Cerebellar nuclear complex (tissue), 1 donor: ENCODE measurements around the gene SPNS1.
"Not testable (repeated sequence)": the region's sequence is repeated elsewhere in the genome, so short reads cannot be mapped to it uniquely, and the experiment has no call there.

ENCODE experiments used
- DNase-seq, 2 experiments: peaks; one replicate each; lab custom pipeline; 2025; lab: John Stamatoyannopoulos, UW

The SPNS1 gene, protein sequence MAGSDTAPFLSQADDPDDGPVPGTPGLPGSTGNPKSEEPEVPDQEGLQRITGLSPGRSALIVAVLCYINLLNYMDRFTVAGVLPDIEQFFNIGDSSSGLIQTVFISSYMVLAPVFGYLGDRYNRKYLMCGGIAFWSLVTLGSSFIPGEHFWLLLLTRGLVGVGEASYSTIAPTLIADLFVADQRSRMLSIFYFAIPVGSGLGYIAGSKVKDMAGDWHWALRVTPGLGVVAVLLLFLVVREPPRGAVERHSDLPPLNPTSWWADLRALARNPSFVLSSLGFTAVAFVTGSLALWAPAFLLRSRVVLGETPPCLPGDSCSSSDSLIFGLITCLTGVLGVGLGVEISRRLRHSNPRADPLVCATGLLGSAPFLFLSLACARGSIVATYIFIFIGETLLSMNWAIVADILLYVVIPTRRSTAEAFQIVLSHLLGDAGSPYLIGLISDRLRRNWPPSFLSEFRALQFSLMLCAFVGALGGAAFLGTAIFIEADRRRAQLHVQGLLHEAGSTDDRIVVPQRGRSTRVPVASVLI

GRCh38 chr16:28974437-28975157 lies at the start of gene SPNS1:
Gene SPNS1, plus strand, starts transcription at chr16:28974778. Its CDS starts 374 bp downstream, at chr16:28975152.
- peak in 1 of 2 experiments; percentile 86 for DNase-seq

DNA sequence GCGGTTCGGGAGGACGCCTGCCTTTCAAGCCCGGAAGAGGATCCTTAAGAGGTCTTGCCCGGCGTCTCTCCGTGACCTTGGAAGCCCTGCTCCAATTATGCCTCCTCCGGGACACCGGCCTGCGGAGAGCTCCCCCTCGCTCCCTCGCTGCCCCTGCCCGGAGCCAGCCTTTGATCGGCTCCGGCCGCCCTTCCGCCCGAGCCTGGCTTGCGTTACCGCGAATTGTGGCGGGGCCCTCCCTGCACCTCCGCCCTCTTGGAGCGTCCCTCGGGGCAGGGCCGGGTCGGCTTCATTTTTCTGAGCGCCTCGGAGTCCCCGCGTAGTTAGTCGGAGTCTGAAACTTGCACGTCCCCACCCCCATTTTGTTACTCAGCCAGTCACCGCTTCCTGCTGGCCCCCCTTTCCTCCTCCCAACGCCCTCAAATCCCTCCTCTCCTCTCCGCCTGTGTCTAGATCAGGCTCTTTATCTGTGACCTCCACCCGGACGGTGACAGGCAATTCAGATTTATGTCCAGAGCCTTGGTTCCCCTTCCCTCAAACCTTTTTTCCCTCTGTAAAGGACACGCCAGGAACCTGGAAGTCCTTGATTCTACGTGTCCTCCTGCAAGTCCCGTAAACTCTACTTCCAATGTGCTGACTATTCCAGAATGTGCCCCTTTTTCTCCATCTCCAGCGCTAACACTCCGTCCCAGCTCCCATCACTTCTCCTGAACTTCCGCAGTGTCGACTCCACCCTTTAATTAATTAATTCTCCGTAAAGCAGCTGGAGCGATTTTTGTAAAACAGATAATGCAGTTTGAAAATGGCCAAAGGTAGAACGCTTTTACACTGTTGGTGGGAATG lies 49.0 kb upstream of the SPNS1 start:
- DNase-seq: no peak

GRCh38 chr16:28926284-28926683 lies 48.3 kb upstream of the SPNS1 start:
- not testable (repeated sequence) for DNase-seq

DNA sequence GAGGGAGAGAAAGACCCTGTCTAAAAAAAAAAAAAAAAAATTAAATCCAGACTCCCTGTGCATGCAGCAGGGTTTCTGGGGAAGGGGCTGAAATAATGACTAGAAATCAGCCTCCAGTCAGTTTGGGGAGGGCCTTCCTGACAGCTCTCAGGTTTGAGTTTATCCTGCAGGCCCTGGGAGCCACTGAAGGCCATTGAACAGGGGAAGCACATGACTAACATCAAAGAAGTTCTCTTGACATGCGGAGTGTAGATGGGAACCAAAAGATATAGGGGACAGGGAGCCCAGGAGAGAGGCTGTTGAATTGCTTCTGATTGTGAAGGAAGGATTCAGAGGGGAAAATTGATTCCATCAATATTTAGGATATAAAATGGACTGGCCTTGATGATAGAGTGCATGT lies 46.8 kb upstream of the SPNS1 start:
- DNase-seq: no peak

DNA sequence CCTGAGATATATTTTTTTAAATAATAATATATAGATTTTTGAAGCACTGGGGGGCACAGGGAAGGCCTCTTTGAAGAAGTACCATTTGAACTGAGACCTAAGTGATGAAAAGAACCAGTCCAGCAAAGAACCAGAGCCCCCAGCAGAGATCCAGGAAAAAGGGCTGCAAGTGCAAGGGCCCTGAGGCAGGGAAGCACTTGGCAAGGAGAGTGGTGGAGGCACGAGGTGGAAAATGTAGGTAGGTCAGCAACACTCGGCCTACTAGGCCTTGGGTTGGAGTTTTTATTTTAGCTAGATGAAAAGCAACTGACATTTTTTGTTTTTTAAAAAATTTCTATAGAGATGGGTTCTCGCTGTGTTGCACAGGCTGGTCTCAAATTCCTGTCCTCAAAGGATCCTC lies 44.4 kb upstream of the SPNS1 start:
- DNase-seq: no peak

DNA sequence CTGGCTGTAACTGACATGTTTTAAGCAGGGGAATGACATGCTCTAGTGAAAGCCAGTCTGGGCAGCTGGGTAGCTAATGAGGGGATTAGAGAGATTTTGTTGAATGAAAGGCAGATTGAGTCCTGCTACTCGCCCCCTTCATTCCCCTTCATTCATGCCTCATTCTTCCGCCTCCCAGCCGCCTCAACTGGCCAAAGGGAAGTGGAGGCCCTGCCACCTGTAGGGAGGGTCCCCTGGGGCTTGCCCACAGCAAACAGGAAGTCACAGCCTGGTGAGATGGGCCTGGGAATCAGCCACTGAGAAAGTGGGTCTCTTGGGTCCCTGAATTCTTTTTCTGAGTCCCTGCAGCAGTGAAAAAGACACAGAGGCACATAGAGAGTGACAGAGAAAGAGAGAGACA lies 43.9 kb upstream of the SPNS1 start:
- no peak for DNase-seq

DNA sequence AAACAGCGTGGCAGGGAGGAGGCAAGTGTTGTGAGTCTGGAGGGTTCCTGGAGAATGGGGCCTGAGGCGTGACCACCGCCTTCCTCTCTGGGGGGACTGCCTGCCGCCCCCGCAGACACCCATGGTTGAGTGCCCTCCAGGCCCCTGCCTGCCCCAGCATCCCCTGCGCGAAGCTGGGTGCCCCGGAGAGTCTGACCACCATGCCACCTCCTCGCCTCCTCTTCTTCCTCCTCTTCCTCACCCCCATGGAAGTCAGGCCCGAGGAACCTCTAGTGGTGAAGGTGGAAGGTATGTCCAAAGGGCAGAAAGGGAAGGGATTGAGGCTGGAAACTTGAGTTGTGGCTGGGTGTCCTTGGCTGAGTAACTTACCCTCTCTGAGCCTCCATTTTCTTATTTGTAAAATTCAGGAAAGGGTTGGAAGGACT lies 42.8 kb upstream of the SPNS1 start, which contains the start of gene CD19:
TSS of gene CD19 (plus strand) at position 171 of the 425 bp plus-strand sequence. CDS start at position 201, 30 bp downstream.
- DNase-seq: no peak

- DNase-seq: no peak
These were observed 42.0 kb upstream of the SPNS1 start for GRCh38 chr16:28932339-28933141.

DNA sequence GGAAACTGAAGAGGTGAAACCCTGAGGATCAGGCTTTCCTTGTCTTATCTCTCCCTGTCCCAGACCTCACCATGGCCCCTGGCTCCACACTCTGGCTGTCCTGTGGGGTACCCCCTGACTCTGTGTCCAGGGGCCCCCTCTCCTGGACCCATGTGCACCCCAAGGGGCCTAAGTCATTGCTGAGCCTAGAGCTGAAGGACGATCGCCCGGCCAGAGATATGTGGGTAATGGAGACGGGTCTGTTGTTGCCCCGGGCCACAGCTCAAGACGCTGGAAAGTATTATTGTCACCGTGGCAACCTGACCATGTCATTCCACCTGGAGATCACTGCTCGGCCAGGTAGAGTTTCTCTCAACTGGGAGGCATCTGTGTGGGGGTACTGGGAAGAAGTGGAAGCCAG lies 41.4 kb upstream of the SPNS1 start:
- no peak for DNase-seq

DNA sequence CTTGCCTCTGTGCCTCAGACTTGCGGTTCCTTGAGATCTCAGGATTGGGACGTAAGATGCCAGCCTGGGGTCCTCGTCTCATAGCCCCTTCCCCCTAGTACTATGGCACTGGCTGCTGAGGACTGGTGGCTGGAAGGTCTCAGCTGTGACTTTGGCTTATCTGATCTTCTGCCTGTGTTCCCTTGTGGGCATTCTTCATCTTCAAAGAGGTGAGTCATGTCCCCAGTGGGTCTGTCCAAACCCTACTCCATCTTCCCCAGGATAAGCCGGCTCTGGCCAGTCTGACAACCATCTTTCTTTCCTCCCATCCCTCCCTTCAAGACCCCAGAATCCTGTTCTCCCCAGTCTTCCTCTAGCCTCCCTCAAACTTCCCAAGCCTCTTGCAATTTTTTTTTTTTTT lies 39.2 kb upstream of the SPNS1 start:
- DNase-seq: no peak

DNA sequence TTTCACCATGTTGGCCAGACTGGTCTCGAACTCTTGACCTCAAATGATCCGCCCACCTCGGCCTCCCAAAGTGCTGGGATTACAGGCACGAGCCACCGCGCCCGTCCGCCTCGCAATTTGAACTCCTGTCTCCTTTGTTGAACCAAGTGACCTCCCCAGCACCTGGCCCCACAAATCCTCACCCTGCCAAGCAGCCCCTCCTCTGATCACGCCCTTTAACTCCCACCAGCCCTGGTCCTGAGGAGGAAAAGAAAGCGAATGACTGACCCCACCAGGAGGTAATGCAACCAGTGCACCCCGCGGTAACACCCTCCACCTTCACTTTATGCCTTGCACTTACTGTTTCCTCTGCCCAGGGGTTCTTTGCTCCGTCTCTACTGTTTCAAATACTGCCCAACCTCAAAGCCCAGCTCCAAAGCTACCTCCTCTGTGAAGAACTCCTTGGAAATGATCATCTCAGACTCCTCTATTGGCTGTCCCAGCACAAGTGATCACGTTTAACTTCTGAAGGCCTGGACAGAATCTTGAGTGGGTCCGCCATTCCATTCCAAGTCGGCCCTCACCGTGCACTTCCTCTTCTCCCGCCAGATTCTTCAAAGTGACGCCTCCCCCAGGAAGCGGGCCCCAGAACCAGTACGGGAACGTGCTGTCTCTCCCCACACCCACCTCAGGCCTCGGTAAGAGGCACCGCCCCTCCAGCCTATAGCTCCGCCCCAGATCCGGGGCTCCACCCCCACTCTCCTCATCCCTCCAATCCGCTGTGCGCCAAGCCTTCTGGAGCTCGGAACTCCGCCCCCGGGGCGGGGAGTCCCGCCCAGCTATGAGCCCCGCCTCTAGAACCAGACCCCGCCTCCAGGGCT lies 38.4 kb upstream of the SPNS1 start:
- no peak for DNase-seq

GRCh38 chr16:28936784-28937155 lies 37.8 kb upstream of the SPNS1 start:
- no peak for DNase-seq

GRCh38 chr16:28937222-28937876 lies 37.2 kb upstream of the SPNS1 start:
- DNase-seq: no peak

GRCh38 chr16:28938721-28939120 lies 35.9 kb upstream of the SPNS1 start:
- DNase-seq: no peak

DNA sequence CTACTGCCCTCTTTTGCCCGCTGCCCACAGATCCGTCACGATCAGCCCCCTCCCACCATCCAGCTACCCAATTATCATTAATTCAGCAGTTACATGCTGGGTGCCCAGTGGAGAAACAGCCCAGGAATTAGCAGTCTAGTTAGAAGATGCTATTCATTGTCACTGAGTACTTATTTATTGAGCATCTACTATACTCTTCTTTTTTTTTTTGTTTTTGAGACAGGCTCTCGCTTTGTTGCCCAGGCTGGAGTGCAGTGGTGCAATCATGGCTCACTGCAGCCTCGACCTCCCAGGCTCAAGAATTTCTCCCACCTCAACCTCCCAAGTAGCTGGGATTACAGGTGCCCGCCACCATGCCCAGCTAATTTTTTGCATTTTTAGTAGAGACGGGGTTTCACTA lies 34.8 kb upstream of the SPNS1 start:
- DNase-seq: not testable (repeated sequence)

DNA sequence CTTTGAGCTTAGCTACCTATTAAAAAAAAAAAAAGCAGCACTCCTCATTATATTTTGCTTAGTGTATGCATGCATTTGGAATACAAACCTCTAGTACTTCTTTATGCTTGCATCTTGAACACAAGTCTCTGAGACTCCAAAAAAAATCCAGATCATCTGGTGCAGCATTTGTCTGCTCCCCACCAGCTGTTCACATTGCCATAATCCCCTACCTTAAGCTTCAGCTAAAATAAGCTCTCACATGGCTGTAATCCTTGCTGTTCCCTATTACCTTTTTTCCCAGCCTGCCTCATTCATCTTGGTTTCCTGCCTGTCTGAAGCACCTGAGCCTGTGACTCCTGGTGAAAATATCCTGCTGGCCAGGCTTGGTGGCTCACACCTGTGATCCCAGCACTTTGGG lies 31.3 kb upstream of the SPNS1 start:
- DNase-seq: no peak

DNA sequence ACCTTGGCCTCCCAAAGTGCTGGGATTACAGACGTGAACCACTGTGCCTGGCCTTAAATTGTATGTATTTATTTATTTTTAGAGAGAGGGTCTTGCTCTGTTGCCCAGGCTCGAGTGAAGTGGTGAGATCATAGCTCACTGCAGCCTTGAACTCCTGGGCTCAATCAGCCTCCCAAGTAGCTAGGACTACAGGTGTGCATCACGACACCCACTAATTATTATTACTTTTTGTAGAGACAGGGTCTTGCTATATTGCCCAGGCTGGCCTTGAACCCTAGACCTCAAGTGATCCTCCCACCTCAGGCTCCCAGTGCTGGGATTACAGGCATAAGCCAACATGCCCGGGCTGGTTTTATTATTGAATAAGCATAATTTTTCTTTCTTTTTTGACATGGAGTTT lies 27.9 kb upstream of the SPNS1 start:
- no peak for DNase-seq

DNA sequence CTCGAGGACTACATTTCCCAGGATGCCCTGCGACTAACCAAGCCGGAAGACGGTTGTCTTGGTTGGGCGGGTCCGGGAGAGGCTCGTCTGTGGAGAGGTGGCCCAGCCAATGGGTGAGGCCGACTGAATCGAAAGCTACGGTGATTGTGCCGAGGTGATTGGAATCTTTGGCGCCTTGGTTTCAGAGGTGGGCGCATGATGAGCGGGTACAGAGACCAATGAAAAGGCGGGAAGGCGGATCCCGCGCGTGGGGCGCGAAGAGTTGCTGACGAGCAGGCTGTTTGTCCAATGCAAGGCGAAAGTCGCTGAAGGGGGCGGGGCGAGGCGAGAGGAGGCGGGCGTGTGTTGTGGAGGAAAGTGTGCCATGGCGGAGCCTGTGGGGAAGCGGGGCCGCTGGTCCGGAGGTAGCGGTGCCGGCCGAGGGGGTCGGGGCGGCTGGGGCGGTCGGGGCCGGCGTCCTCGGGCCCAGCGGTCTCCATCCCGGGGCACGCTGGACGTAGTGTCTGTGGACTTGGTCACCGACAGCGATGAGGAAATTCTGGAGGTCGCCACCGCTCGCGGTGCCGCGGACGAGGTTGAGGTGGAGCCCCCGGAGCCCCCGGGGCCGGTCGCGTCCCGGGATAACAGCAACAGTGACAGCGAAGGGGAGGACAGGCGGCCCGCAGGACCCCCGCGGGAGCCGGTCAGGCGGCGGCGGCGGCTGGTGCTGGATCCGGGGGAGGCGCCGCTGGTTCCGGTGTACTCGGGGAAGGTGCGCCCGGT lies 23.7 kb upstream of the SPNS1 start, which contains the start of gene NFATC2IP:
TSS of gene NFATC2IP (plus strand) at position 290 of the 762 bp plus-strand sequence. CDS start at position 365, 75 bp downstream.
- peak; percentile 98 to 99 for DNase-seq
